ENCODE data around the gene SMIM41. TPM values are rescaled to one million over a fixed set of nuclear protein-coding genes. Genes with fewer than 3 reads are reported as not detected.
A peak's percentile ranks its signal among the peaks of the same experiment; 100 is the strongest.

Gene SMIM41
- total and polyA plus RNA-seq, 7 donors, result 0.41 to 5.7 (median 0.88) TPM; not detected in 3

DNA sequence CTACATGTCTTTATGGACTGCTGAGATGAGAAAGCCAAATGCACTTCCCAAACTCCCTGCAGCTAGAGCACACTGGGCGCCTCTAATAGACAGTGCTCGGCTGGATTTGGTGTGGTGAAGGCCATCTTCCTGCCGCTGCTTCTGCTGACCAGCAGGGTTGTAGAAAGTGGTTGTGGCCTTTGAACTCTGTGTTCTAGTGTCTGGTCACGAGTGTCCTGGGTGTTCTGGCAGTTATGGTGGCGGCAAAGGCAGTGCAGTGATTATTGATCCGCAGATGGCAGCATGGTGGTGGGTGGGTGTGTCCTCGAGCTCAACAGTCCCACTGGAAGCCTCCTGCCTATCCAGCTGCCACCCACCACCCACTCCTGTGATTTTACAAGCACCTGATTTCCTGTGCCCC, 43.4 kb downstream of the SMIM41 start:
- no peak overlapping the region for H3K27ac ChIP-seq
- no peak for DNase-seq
- H3K36me3 ChIP-seq, result no peaks in the 10 kb centered on the region
- H3K27me3 ChIP-seq, result peaks cover 0 to 25% (median 7%) of the 10 kb centered on the region in 3 donors
- H3K4me1 ChIP-seq, result peaks cover 0 to 7% (median 3%) of the 10 kb centered on the region in 4 donors
- TF ChIP-seq CTCF (IDR thresholded peaks at IDR 0.05) (no peak), POLR2A (IDR thresholded peaks at IDR 0.05) (no peak), POLR2AphosphoS5 (IDR thresholded peaks at IDR 0.05) (no peak), EP300 (IDR thresholded peaks at IDR 0.05) (no peak)
- no peak overlapping the region for H3K4me3 ChIP-seq
- H3K9me3 ChIP-seq, result no peaks in the 10 kb centered on the region
- intact Hi-C loops (cut with DNase I), result no loop called here
- 67 to 89% methylated on average over 7 of the region's 7 CpGs for whole genome bisulfite sequencing, 2 donors

DNA sequence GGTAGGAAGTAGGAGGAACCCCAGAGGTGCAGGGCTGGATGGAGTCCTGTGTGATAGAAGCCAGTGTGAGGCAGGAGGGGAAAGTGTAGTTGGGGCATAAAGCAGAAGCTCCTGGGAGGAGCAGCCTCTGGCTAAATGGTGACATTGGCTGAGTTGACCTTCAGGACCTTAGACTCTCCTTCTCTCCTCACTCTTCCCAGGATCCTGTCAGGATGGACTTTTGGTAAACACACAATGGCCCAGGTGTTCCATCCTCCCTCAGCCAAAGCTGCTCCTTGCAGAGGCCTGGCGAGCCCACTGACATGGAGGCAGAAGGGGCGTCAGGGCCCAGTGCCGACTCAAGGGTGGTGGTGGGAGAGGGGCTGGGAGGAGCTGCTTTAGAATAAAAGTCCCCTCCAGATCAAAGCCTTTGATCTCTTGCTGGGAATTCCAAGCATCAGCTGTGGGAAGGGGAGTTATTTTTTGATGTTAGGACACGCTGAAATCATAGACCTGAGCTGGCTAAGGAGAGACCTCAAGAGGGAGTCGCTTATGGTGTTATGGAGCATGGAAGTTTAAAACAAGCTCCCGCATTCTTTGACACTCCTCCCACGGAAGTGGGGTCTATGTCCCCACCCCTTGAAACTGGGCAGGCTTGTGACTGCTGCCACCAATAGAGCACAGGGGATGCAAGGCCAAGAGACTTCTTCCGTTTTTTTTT, 44.1 kb downstream of the SMIM41 start:
- Histone ChIP-seq H3K4me1 (peaks cover 0 to 7% (median 3%) of the 10 kb centered on the region in 4 donors), H3K27ac (no peak overlapping the region), H3K27me3 (peaks cover 0 to 25% (median 7%) of the 10 kb centered on the region in 3 donors), H3K4me3 (no peak overlapping the region), H3K9me3 (no peaks in the 10 kb centered on the region), H3K36me3 (no peaks in the 10 kb centered on the region)
- DNase-seq, result no peak
- intact Hi-C loops (cut with DNase I), result no loop called here
- TF ChIP-seq POLR2A (IDR thresholded peaks at IDR 0.05) (no peak), EP300 (IDR thresholded peaks at IDR 0.05) (no peak), CTCF (IDR thresholded peaks at IDR 0.05) (no peak), POLR2AphosphoS5 (IDR thresholded peaks at IDR 0.05) (no peak)
- WGBS, 2 donors, result 75 to 80% methylated on average over 8 of the region's 8 CpGs

- Histone ChIP-seq H3K9me3 (no peaks in the 10 kb centered on the region), H3K4me1 (peaks cover 0 to 7% (median 3%) of the 10 kb centered on the region in 4 donors), H3K36me3 (no peaks in the 10 kb centered on the region), H3K27me3 (peaks cover 0 to 13% (median 7%) of the 10 kb centered on the region in 3 donors), H3K27ac (no peak overlapping the region), H3K4me3 (no peak overlapping the region)
- 90 to 93% methylated on average over 6 of the region's 6 CpGs for WGBS, 2 donors
- no peak for TF ChIP-seq POLR2AphosphoS5 (IDR thresholded peaks at IDR 0.05)
- no peak for TF ChIP-seq CTCF (IDR thresholded peaks at IDR 0.05)
- TF ChIP-seq POLR2A (IDR thresholded peaks at IDR 0.05), result no peak
- TF ChIP-seq EP300 (IDR thresholded peaks at IDR 0.05), result no peak
- intact Hi-C loops (cut with DNase I), result no loop called here
- no peak for DNase-seq
Observed at GRCh38 chr12:52125476-52125900, 46.0 kb downstream of the SMIM41 start.

- Histone ChIP-seq H3K27me3 (peaks cover 0 to 13% (median 6%) of the 10 kb centered on the region in 3 donors), H3K9me3 (no peaks in the 10 kb centered on the region), H3K36me3 (no peaks in the 10 kb centered on the region), H3K4me1 (peaks cover 0 to 7% (median 3%) of the 10 kb centered on the region in 4 donors), H3K4me3 (no peak overlapping the region), H3K27ac (peak overlapping the region in 2 of 4 donors; percentile 1 to 38)
- no peak for TF ChIP-seq EP300 (IDR thresholded peaks at IDR 0.05)
- no peak for TF ChIP-seq POLR2AphosphoS5 (IDR thresholded peaks at IDR 0.05)
- no peak for TF ChIP-seq POLR2A (IDR thresholded peaks at IDR 0.05)
- TF ChIP-seq CTCF (IDR thresholded peaks at IDR 0.05), result no peak
- intact Hi-C loops (cut with DNase I), result no loop called here
- 82 to 89% methylated on average over 2 of the region's 2 CpGs for WGBS, 2 donors
- no peak for DNase-seq
Observed at GRCh38 chr12:52126050-52126604, 46.6 kb downstream of the SMIM41 start.

Measured in sigmoid colon (tissue), 7 donors.